Epithelial cell of umbilical artery (primary cell): Measurements from ENCODE around the gene IL13RA2. TPM values are rescaled to one million over a fixed set of nuclear protein-coding genes. Genes with fewer than 3 reads are reported as not detected.

ENCODE experiments used
- total RNA-seq: library from RNA; depleted of rRNA; stranded (reverse); fragments of >200 nt; gene quantifications from 2 replicates; pipeline ENCODE4 v1.2.3, GENCODE V29; 2014

Gene IL13RA2
- total RNA-seq = 0.32 and 0.91 TPM in 2 replicates

GRCh38 chrX:115017455-115017854, at the start of gene IL13RA2:
IL13RA2 (minus strand) TSS chrX:115017616; CDS start chrX:115017269, 347 bp downstream.

Other genes starting within 250 kb of the IL13RA2 start
- gene RBMXL3, start 171.8 kb upstream of the IL13RA2 start, total RNA-seq = not detected in 2 replicates
- gene LRCH2, start 216.5 kb upstream of the IL13RA2 start, total RNA-seq = 4.2 and 5.8 TPM in 2 replicates